GM18505 (cell line): ENCODE data around the gene RUNDC3A.
A peak's percentile ranks its signal among the peaks of the same experiment; 100 is the strongest.
"Not testable (repeated sequence)": the region's sequence is repeated elsewhere in the genome, so short reads cannot be mapped to it uniquely, and the experiment has no call there.

ENCODE experiments used
- ATAC-seq: cut with Tn5 transposase; IDR thresholded peaks from one replicate; pipeline ENCODE4 v1.9.1; 2021; ENCODE audit not compliant: unreplicated experiment
- POLR2A ChIP-seq: IDR thresholded peaks from 4 replicates; pipeline ENCODE4 v1.6.1; 2011; ENCODE audit warnings: borderline replicate concordance; ENCODE audit not compliant: insufficient read depth, insufficient read length; ENCODE audit errors: extremely low read depth

The RUNDC3A gene

GRCh38 chr17:44331249-44331760 lies 22.9 kb downstream of the RUNDC3A start:
- TF ChIP-seq POLR2A: no peak
- no peak for ATAC-seq

GRCh38 chr17:44333371-44333770 lies 25.0 kb downstream of the RUNDC3A start:
- no peak for ATAC-seq
- no peak for TF ChIP-seq POLR2A

GRCh38 chr17:44334315-44334714 lies 25.9 kb downstream of the RUNDC3A start:
- ATAC-seq: no peak

GRCh38 chr17:44334727-44335126 lies 26.3 kb downstream of the RUNDC3A start:
- ATAC-seq: no peak
- TF ChIP-seq POLR2A: no peak

More at GRCh38 chr17:44334315-44334714, 25.9 kb downstream of the RUNDC3A start:
- no peak for TF ChIP-seq POLR2A

GRCh38 chr17:44335564-44335963 lies 27.2 kb downstream of the RUNDC3A start:
- no peak for ATAC-seq
- no peak for TF ChIP-seq POLR2A

- no peak for ATAC-seq
- no peak for TF ChIP-seq POLR2A
Observed at GRCh38 chr17:44335968-44336367, 27.6 kb downstream of the RUNDC3A start.

- ATAC-seq: no peak
- no peak for TF ChIP-seq POLR2A
Observed at GRCh38 chr17:44338702-44339101, 30.3 kb downstream of the RUNDC3A start.

- not testable (repeated sequence) for ATAC-seq
Observed at GRCh38 chr17:44340553-44340952, 32.2 kb downstream of the RUNDC3A start.

GRCh38 chr17:44343510-44344209 lies 35.3 kb downstream of the RUNDC3A start:
- no peak for ATAC-seq
- no peak for TF ChIP-seq POLR2A

- peak; percentile 36 for ATAC-seq
- TF ChIP-seq POLR2A: peak; percentile 96
Observed at GRCh38 chr17:44344939-44345453, 36.6 kb downstream of the RUNDC3A start, which contains the start of gene GRN. Gene GRN (plus strand): TSS chr17:44345302. CDS start chr17:44349165, 3,863 bp downstream.

GRCh38 chr17:44345454-44346026 lies 37.1 kb downstream of the RUNDC3A start:
- TF ChIP-seq POLR2A: no peak
- ATAC-seq: peak; percentile 8

GRCh38 chr17:44346064-44346844 lies 37.9 kb downstream of the RUNDC3A start:
- no peak for ATAC-seq
- TF ChIP-seq POLR2A: no peak

- ATAC-seq: peak; percentile 15
Observed at GRCh38 chr17:44347206-44348055, 39.0 kb downstream of the RUNDC3A start.
